NCI-H748 (cell line): ENCODE data around the gene SIGLEC6.

ENCODE experiments used
- DNase-seq: peaks from one replicate; lab custom pipeline; 2025; ENCODE audit not compliant: unreplicated experiment; lab: John Stamatoyannopoulos, UW

SIGLEC6 gene

DNA sequence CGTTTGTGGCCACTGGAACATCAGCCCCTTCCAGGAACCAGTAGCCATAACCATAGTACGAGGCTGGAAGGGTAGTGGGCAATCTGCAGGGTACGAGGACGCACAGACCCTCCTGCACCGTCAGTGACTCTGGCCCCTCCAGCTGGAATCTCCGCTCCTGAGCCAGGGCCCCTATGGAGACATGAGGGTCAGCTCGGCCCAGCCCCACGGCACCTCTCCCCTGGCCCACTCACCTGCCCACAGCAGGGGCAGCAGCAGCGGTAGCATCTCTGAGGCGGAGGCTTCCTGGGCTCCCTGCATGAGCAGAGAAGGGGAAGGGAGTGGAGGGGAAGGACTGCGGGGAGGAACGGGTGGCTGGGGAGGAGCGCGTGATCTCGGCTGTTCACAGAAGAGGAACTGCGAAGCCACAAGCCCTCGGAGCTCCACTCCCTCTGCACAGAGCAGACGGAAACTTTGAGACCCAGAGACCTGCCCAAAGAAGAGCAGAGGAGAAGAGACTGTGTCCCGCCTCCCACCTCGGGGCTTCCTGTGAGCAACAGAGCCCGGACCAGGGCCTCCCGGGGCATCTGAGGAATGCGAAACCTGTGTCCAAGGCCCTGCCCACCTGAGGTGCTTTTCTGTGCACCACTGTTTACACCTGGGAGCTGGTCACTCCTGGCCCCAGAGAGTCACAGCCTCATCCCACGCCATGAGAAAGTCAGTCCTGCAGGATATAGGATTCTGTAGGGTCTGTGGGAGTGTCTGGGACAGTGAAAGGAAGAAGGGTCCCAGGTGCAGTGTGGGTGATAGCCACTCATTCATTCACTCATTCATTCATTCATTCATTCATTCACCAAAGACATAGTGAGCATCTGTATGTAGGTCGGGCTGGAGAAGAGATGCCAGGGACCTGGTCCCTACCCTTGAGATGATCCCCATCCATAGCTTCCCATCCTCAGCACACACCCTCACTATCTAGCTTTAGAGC lies at the start of gene SIGLEC6:
SIGLEC6 (minus strand) TSS at position 322 of the 967 bp plus-strand sequence; CDS start at position 300, 22 bp downstream.
- DNase-seq: no peak

DNA sequence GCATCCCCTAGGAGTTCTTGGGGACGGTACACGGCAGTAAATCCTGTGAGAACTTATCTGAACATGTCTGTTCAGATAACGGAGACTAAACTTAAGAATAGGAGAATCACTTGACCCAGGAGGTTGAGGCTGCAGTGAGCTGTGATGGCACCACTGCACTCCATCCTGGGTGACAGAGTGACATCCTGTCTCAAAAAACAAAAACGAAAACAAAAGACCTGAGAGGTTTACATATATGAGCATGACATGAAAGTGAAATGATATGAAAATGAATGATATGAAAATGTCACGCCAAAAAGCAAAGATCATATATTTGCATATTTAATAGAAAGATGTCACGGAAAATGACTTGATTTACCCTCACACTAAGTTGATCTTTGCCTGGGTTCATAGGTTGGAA lies 45.4 kb upstream of the SIGLEC6 start:
- DNase-seq: no peak

DNA sequence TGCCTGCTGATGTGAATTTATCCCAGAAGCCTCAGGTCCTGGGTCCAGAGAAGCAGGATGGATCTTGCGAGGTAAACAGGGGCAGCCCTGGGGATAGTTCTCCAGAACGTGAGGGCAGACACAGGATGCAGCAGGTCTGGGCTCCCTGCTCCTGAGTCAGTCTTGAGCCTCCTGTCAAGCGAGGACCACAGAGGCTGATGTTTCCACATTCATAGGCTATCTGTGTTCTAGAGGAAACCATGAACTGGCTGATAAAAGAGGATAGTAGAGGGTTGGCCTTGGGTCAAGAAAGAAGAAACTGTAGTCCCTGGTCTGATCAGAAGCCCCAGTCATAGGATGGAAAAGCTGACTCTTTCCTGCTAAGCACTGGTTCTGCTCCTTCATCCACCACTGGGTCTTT lies 41.9 kb upstream of the SIGLEC6 start:
- no peak for DNase-seq

DNA sequence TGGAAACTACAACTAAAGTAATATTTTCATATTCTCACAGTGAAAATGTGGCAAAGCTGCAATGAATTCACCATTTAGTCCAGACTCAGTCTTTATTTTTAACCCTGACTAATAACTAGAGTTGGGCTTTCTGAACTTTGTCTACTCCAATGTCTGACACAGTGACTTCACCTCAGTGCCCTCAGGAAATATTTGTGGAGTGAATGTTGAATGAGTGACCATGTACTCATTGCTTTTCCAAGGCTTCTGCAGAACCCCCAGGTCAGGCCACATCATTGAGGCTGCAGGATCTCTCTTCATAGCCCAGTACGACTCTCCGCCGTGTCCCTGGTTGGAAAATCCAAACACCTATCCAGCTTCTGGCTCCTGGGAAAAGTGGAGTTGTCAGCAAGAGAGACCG lies 41.4 kb upstream of the SIGLEC6 start:
- no peak for DNase-seq

DNA sequence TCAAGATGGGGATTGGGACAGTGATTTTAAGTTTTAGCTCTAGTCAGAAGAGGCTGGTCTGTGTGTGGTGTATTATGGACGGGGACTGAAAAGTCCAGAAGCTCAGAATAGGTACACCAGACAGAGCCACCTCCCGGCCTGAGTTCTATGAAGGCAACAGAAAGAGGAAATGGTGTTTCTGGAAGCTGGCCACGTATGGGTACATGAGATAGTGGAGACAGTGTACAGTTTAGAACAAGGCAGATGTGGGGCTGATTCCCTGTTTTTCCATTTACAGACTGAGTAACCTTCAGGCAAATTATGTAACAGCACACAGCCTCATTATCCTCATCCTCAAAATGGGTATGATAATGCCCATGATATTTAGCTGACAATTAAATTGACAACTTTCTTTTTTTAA lies 40.9 kb upstream of the SIGLEC6 start:
- no peak for DNase-seq

DNA sequence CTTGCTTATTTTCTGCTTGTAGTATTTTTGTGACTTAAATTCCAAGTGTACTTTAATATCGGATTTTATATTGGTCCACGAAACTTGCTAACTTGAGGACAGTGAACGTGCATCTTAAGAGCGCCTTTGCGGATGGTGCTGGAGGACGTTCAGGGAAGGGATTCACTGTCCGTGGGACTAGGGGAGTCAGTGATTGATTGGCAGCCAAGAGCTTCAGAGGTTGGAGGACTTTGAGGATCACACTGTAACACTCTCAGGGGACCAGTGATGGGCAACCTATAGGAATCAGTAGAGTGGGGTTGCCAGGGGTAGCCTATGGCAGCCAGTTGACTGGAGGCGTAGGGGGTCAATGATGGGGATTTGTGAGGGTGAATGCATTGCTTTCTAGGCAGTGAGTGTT lies 40.1 kb upstream of the SIGLEC6 start:
- peak; percentile 23 for DNase-seq

DNA sequence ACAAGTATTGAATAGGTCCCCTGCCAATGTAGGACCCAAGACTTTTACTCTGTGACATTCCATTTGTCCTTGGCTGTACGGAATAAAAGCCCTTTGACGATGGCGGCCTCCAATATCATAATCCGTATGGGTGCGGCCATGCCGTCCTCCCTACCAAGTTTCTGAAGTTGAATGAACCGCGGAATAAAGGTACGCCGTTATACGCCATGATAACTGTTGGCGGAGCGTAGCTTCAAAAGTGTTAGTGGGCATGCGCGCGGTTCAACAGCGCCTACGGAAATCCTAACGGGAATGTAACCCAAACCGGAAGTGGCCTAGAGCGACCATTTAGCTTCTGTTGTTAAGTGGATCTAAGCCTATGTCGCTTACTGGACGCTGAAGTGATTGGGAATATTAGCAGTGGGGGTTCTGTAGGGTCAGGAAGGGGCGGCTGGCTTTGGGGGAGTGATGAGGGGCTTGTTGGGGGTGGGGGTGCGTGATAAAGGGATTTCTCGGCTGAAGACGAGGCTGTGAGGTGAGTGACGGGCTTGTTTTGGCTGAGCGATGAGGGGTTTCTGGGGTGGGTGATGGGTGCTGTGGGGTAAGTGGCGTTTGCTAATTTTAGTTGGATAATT lies 39.6 kb upstream of the SIGLEC6 start, which contains the start of gene ZNF175:
ZNF175 (plus strand) TSS at position 322 of the 614 bp plus-strand sequence. CDS start 2,047 bp downstream, outside the sequence.
- peak; percentile 99 for DNase-seq

DNA sequence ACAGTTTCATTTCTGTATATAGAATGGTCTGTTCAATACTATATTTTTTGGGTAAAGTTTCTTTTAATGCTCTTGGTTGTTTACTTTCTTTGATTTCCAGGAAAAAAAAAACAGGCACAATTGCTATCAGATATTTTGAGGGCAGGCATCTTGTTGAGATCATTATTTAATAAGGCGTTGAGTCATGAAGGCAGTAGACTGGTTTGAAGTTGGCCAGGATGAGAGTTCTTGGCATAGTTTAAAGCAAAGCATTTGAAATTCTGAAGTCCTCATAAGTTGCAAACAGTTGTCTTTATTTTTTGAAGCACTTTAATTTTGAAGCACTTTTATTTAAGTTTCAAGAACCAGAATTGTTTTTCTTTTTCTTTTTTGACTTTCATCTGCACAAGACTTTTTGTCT lies 37.0 kb upstream of the SIGLEC6 start:
- DNase-seq: no peak

DNA sequence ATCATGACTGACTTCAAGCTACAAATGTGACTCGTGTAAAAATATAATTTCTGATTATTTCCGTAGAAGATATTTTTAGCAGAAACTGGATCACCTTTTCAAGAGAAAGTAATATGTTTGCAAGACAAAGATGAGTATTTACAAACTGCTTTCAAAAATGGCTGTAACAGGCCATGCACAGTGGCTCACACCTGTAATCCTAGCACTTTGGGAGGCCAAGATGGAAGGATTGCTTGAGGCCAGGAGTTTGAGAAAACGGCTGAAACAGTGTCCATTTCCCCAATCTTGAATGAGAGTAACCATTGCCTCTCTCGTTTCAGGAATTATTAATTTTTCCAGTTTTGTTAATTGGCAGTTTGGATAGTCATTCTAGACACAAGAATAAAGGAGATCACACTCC lies 36.1 kb upstream of the SIGLEC6 start:
- DNase-seq: no peak

DNA sequence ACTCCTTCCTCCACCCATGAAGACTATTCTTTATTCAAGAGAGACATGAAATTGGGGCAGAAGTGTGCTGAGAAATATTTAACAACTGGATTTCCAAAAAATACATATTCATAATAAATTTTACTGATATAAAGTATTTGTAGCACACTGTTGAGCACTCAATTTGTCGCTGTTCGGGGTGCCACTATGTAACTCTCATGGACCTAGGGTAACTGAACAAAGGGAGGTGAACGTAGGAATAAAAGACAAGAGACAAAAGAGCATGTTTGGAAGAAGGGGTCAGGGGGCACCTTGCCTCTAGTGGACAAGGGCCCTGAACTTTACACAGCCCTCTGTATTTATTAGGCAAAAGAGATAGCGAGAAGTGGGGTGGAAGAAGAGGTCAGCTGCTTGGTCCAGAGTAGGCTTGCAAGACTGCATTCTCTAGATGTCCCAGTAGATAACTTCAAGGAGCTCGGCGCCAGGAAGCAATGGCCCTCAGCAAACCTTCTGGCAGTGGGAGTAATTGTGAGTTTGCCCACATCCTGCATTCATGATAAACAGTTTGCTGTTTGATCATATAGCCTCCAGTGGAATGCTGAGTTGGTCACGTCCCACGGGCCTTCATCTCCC lies 35.1 kb upstream of the SIGLEC6 start:
- DNase-seq: no peak

DNA sequence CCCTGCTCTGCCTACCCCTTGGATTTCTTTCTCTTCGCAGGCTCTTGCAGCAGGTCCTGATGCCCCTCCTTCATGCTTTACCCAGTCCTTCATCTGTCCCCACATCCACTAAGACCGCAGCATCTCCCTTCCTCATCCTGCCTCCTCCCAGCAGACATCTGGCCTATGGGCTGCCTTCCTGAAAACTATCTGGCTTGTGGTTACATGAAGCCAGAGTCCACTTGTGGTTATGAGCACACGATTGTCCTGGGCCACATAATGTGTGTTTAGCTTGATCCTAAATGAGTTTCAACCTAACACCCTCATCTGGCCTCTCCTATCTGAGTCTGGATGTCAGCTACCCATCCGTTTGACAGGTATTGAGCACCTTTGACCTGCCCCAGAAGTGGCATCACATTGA lies 34.1 kb upstream of the SIGLEC6 start:
- no peak for DNase-seq

DNA sequence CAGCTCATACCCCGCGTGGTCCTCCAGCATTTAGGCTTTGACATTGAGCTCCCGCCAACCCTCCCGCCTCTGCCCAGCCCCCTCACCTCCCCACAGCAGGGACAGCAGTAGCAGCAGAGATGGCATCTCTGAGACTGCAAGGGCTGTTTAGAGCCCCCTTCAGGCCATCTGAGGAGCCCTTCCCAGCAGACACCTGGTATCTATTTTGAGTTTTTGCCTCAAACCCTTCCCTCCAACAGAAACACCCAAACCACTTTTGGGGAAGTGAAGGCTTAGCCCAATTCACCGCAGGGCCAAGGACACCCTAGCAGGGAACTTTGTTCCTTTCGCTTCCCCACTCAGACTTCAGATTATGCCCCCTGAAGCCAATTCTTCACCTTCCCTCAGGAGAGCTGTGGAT lies 33.3 kb upstream of the SIGLEC6 start:
- DNase-seq: no peak

DNA sequence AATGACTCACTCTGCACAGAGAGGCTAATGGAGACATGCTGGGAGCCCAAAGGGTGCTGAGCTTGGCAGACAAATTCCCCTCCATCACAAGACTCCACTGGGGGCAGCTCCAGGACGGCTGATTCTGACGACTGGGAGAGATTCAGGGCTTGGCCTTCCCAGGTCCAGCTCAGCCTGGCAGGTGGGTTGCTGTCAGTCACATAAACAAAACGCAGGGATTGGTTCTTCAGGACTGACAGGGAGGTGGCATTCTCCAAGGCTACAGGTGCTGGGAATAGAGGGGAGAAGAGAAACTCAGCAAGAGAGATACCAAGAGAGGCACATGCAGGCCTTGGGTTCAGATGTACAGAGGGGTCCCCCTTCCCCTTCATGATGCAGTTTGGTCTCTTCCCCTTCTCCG lies 28.9 kb upstream of the SIGLEC6 start:
- no peak for DNase-seq

DNA sequence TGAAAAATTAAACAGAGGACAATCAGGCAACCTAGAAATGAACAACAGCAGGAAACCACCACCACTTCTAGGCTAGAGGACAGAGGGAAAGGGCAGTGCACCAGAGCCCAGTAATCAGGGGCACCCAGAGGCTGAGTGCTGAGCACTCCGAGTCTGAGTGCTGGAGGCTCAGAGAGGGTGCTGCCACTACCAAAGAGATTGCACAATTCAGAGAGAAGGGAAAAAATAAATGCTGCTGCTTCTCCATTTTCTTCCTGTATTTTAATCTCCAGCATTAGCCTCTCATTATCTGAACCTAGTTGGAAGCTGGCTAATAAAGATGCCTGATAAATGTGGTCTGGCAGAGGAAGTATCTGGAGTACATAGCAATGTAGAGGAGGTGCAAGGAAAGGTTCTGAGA lies 27.8 kb upstream of the SIGLEC6 start:
- no peak for DNase-seq

DNA sequence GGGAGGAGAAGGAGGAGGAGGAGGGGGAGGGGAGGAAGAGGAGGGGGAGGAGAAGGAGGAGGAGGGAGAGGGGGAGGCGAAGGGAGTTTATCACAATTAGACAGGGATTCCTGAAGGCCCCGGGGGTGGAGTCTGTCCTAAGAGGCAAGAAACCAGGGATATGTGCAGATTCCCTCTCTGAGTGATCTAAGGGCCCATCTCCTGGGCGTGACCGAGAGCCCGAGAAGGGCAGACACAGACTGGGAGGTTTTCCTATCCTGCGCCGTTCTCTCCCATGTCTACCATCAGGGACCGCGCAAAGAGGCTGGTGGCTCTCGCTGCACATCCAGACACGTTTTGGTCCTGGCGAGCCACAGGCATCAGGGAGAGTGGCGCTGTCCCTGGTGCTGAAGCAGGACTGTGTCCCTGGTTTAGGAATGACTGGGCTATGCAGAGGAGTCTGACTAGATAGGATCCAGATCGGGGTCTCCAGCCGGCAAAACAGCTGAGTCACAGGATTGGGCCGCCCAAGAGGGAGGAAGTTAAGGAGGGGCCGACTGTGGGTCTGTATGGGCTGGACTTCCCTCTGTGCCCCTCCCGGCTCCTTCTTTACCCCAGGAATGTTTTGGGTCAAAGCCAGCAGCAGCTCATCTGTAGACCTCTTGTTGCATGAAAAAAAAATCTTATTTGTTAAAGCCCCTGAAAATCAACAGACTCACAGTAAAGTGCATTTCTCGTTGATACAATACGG lies 21.7 kb upstream of the SIGLEC6 start:
- no peak for DNase-seq

DNA sequence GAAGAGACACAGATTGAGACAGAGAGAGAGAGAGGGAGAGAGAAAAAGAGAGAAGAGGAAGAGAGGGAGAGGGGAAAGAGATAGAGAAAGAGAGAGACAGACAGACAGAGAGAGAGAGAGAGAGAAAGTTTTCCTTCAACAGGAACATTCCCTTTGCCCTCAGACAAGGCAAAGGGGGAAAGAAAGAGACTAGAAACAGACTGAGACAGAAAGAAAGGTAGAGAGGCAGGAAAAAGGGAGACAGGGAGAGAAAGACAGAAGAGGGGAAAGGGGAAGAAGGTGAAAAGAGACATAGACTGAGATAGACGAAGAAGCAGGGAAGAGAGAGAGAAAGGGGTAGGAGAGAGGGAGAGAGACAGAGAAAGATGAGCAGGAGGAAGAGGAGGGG lies 21.1 kb upstream of the SIGLEC6 start:
- no peak for DNase-seq

DNA sequence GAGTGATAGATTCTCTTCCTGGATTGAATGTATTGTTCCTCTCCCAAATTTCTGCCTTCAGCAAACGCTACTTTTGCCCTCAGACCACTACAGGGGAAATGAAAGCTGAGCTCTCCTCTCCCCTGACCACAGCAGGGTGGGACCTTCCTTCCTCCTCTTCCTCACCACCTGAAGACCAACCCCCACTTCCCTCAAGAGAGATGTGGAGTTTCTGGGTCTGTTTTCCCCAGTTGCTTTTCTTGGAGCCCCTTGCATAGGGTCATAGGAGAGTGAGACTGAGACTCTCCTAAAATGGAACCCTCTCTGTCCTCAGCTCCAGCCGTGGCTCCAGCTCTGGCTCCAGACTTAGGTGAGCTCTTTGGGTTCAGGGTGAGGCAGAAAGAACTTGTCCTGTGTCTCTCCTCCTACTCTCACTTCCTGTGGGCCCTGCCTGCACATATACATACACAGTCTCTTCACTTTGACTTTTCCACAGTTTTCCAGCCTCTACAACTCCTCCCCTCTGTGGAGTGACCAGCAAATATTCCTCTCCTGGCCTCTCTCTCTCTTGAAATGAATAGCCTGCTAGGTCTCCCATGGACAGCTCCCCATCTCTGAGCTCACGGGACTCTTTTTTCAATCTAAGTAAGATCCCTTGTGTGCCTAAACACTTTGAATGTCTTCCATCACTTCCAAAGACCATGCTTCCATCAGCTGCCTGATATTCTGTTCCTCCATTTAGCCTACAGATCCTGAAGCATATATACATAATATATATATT lies 20.4 kb upstream of the SIGLEC6 start:
- DNase-seq: no peak

DNA sequence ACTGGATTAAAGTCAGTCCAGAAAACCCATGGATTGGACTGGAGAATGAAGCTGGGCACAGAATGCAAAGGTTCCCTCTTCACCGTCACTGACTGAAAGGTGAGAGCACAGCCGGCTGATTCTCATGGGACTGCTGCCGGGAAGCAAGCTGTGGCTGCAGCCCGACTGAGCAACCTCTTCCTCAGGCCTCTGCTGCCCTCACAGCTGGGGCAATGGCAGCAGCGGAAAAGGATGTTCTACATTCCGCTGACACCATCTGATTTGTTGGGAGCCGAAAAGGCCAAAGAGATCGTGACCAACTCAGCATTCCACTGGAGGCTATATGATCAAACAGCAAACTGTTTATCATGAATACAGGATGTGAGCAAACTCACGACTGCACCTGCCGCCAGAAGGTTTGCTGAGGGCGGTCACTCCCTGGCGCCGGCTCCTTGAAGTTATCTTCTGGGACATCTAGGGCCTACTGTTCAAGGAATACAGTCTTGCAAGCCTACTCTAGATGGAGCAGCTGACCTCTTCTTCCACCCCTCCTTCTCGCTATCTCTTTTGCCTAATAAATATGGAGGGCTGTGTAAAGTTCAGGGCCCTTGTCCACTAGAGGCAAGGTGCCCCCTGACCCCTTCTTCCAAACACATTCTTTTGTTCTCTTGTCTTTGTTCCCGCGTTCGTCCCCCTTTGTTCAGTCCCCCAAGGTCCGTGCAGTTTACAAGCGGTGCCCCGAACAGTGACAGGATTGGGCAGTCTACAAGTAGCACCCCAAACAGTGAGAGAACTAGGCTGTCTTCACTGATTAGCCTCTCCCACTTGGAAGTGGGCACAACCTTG lies 19.6 kb upstream of the SIGLEC6 start:
- no peak for DNase-seq

DNA sequence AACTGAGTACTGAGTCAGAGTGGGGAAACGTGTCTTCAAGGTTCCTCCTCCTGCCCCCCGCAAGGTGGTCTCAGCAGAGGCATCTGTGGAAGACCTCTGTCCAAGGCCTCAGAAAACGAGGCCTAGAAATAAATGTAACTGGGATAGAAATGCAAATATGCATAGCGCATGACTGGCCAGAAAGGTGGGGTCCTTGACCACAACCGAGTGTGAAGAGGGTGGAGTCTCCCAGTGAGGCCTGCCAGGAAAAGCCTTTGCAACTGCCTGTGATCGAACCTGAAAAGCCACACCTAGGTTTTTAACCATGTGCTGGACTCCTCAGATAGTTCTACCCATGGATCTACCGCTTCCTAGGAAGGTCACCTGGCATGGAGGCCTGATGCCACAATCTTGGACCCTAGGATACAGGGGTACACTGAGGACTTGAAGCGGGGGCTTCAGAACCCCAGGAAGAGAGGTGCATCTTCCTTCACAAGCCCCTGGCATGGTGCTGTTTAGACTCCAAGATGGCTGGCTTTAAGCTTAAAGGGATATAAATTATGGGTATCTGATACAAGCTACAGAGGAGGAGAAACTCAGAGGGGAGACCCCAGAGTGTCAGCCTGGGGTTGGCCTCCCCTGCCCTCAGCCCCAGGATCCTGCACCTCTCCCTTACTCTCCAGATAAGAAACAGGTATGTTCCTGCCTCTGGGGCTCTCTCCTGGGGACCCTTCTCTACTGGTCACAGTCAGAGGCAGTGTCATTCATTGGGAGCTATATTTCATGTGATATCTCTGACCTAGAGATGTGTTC lies 18.3 kb upstream of the SIGLEC6 start:
- no peak for DNase-seq
